22Rv1 (cell line): ENCODE data around the gene ELOVL6.

Experiments used
- H3K27ac ChIP-seq: fragments of 450-650 bp; 2 replicates; pipeline ENCODE4 v1.5.1; 2017
- ZFX ChIP-seq: fragments of 450-650 bp; IDR thresholded peaks from 2 replicates; pipeline ENCODE4 v1.6.1; 2017; ENCODE audit warnings: antibody characterized with exemption, borderline replicate concordance
- TF ChIP-seq, protein P1 (sequence below): fragments of 450-650 bp; IDR thresholded peaks from 2 replicates; pipeline ENCODE4 v1.5.1; 2017; ENCODE audit warnings: mild to moderate bottlenecking

The ELOVL6 gene

DNA sequence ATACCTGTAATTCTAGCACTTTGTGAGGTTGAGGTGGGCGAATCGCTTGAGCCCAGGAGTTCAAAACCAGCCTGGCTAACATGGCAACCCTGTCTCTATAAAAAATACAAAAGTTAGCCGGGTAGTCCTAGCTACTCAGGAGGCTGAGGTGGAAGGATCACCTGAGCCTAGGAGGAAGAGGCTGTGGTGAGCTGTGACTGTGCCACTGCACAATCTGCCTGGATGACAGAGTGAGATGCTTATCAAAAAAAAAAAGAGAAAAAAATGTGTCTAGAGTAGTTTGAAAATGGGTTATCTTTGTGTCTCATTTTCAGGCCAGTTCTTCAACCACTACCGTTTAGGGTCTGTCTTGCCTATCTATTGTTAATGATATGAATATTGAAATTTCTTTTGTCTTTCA lies 187.6 kb downstream of the ELOVL6 start:
- no peak for TF ChIP-seq ZFX
- TF ChIP-seq, protein P1, sequence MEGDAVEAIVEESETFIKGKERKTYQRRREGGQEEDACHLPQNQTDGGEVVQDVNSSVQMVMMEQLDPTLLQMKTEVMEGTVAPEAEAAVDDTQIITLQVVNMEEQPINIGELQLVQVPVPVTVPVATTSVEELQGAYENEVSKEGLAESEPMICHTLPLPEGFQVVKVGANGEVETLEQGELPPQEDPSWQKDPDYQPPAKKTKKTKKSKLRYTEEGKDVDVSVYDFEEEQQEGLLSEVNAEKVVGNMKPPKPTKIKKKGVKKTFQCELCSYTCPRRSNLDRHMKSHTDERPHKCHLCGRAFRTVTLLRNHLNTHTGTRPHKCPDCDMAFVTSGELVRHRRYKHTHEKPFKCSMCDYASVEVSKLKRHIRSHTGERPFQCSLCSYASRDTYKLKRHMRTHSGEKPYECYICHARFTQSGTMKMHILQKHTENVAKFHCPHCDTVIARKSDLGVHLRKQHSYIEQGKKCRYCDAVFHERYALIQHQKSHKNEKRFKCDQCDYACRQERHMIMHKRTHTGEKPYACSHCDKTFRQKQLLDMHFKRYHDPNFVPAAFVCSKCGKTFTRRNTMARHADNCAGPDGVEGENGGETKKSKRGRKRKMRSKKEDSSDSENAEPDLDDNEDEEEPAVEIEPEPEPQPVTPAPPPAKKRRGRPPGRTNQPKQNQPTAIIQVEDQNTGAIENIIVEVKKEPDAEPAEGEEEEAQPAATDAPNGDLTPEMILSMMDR: no peak

DNA sequence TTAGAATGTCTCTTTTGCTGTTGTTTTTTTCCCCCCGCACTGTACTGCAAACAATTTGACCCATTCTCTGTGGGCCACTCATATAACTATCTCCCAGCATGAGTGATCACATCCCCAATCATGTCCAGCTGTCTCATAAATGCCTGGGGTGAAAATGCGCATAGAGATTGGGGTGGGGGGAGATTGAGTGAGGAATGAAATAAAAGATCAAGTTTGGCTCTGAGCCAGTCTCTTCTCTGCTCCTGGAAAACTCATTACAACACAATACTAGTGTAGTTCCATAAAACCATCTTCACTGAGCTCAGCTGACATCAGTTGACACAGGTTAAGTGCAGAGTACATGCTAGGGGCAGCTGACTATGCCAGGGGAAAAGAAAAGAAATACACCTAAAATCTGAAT lies 188.9 kb downstream of the ELOVL6 start:
- no peak overlapping the region for H3K27ac ChIP-seq
- no peak for TF ChIP-seq ZFX
- TF ChIP-seq, protein P1: no peak

More for the DNA sequence above, 187.6 kb downstream of the ELOVL6 start:
- no peak overlapping the region for H3K27ac ChIP-seq

DNA sequence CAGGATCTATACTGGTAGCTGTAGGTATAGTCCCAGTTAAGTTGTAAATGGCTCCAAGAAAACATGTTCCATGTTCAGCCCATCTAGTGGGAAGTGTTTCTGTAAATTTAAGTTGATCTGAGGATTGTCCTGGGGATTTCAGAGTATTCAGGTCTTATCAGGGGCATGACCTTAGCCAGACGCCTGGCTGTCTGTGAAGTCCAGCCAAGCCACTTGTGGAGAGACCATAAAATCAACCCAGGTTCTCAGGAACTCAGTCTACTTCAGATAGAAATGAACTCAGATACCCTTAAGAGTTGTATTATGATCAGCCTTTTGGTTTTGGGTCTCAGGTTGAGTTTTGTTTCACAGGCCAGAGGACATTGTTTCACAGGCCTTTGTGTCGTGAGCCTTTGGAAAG lies 189.9 kb downstream of the ELOVL6 start:
- H3K27ac ChIP-seq: no peak overlapping the region
- TF ChIP-seq, protein P1: no peak
- no peak for TF ChIP-seq ZFX

DNA sequence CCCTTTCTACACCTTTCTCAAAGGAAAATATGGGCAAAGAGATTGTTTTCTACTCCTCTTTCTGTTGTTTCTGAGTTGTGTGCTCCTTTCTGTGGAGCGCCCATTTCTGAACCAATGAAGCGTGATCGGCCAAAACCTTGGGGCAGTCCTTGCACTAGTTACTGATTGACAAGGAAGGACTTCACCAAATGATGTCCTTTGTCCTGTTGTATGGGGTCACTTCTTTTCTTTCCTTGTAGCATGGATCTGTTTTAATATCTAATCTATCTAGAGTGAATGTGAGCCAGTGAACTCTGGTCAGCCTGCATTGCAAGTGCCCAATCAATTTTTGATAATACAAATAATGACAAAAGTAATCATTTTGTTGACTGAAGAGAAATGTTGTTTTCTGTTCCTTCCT lies 191.2 kb downstream of the ELOVL6 start:
- H3K27ac ChIP-seq: no peak overlapping the region
- no peak for TF ChIP-seq ZFX
- TF ChIP-seq, protein P1: no peak

DNA sequence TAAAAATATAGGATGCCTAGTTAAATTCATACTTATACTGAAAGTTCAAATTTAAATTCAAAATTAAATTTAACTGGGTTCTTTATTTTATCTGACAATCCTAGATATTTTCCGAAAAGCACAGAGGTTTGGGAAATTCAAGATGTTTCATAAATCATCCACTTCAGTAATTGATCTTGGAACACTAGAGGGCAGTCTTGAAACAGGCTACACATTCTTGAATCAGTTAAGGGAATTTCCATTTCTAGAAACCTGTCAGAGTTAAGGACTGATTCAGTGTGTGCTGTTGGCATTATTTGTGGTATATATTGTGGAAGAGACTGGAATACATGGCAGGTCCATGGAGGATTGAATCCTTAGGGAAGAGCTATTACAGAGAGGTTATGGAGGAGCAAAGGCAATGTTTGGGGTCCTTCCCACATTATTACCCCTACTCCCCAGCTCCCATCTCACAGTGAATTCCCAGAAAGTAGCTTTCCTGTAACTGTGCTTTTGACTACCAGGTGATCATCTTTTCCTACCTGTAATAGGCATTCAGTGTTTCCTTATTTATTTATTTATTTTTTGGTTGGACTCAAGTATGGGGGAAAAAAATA lies 192.9 kb downstream of the ELOVL6 start:
- no peak for TF ChIP-seq ZFX
- TF ChIP-seq, protein P1: peak; percentile 90

DNA sequence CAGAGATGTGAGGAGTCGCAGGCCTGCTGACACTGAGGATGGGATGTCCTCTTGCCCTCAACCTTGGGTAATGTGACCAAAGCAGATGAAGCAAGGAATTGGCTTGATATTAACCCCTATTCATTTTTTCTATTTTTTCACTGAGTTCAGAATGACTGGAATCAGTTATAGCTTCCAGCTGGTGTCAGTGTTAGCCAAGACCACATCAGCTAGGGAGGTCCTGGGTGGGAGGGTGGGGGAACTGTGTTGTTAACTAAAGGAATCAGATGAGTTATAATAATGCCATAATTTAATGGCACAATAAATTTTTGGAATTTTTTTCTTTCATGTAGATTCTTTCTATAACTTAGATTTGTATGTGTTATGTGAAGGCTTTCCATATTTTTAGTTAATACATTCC lies 193.9 kb downstream of the ELOVL6 start:
- TF ChIP-seq ZFX: no peak
- TF ChIP-seq, protein P1: no peak
- no peak overlapping the region for H3K27ac ChIP-seq

More for the DNA sequence above, 192.9 kb downstream of the ELOVL6 start:
- no peak overlapping the region for H3K27ac ChIP-seq

DNA sequence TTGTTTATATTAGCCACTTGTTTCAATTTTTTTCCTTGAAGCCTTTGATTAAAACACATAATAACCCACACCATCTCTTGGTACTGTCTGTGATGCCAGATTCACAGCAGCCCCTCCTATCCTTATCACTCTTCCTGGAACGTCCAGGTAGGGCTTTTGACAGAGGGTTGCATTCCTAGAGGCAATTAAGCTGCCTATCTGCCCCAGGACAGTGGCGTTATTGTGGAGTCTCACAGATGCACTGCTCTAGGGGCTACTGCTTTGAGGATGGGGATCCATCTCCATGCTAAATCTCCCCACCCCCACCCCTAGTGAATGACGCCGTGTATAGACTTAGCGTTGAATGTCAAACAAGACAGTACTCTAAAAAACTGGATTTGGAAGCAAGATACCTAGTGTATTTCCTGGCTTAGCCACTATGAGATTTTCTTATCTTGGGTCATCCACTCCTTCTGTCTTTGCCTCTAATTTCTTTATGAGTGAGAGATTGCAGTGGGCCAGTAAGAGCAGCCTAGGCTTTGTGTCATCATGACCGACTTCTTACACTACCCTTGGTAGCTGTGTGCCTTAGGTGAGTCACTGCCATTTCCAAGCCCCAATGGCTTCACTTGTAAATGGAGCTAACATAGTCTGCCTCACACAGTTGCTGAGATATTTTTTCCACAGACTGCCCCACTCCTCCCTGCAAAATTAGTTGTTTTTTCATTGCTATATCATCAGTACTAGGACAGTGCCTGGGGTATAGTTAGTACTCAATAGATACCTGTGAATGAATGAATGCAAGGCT lies 194.8 kb downstream of the ELOVL6 start:
- no peak overlapping the region for H3K27ac ChIP-seq
- TF ChIP-seq, protein P1: no peak
- no peak for TF ChIP-seq ZFX
